Stimulated activated naive CD4-positive, alpha-beta T cell treated with Interleukin-2 at 50 U/mL for 16 hours (primary cell): Measurements from ENCODE around the gene SLC27A5.
"Not testable (repeated sequence)": the region's sequence is repeated elsewhere in the genome, so short reads cannot be mapped to it uniquely, and the experiment has no call there.

Experiments used
- DNase-seq: peaks from one replicate; lab custom pipeline; 2025; lab: John Stamatoyannopoulos, UW

SLC27A5 gene

DNA sequence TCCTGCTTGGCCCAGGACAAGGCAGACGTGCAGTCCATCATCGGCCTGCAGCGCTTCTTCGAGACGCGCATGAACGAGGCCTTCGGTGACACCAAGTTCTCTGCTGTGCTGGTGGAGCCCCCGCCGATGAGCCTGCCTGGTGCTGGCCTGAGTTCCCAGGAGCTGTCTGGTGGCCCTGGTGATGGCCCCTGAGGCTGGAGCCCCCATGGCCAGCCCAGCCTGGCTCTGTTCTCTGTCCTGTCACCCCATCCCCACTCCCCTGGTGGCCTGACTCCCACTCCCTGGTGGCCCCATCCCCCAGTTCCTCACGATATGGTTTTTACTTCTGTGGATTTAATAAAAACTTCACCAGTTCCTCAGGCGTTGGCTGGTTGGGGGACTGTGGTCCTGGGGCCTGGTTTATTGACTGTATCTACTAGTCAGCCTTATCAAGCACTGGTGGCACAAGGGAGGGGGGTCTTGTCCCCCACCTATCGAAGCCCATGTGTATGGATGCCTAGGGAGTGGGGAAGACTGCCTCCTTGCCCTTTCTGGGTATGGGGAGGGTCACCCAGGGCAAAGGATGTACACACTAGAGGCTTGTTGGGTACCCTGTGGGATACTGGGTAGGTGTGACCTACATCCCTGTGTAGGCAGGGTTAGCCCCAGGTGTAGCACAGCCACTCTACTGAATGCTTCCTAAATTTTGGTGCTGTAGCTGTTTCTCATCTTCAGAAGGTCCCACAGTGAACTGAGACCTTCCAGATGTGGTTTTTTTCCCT lies 38.8 kb upstream of the SLC27A5 start:
- no peak for DNase-seq

DNA sequence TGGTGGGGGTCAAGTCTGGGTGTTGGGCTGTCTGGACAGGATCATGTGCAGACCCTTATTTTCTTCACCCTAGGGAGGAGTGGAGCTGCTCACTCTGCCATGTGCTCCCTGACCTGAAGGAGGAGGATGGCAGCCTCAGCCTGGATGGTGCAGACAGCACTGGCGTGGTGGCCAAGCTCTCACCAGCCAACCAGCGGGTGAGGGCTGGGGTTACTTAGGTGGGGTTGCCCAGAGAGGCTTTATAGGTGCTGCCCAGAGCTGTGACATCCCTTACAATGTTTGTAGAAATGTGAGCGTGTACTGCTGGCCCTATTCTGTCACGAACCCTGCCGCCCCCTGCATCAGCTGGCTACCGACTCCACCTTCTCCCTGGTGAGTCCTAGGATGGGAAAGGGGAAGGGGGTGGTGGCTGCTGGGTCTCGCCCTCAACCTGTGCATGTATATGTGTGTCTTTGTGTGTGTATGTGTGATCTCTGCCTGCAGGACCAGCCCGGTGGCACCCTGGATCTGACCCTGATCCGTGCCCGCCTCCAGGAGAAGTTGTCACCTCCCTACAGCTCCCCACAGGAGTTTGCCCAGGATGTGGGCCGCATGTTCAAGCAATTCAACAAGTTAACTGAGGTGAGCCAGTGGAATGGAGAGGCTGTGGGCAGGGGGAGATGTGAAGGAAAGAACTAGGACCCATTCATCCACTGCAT lies 38.0 kb upstream of the SLC27A5 start:
- DNase-seq, result no peak

DNA sequence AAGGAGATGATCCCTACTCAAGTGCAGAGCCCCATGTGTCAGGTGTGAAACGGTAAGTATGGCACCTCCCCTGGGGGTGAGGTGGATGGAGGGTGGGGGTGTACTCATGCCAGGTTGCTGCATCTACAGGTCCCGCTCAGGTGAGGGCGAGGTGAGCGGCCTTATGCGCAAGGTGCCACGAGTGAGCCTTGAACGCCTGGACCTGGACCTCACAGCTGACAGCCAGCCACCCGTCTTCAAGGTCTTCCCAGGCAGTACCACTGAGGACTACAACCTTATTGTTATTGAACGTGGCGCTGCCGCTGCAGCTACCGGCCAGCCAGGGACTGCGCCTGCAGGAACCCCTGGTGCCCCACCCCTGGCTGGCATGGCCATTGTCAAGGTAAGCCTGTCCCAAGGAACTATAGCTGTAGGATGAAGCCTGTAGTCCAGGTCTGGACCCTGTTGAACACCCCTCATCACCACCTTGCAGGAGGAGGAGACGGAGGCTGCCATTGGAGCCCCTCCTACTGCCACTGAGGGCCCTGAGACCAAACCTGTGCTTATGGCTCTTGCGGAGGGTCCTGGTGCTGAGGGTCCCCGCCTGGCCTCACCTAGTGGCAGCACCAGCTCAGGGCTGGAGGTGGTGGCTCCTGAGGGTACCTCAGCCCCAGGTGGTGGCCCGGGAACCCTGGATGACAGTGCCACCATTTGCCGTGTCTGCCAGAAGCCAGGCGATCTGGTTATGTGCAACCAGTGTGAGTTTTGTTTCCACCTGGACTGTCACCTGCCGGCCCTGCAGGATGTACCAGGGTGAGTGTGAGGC lies 37.3 kb upstream of the SLC27A5 start:
- no peak for DNase-seq

DNA sequence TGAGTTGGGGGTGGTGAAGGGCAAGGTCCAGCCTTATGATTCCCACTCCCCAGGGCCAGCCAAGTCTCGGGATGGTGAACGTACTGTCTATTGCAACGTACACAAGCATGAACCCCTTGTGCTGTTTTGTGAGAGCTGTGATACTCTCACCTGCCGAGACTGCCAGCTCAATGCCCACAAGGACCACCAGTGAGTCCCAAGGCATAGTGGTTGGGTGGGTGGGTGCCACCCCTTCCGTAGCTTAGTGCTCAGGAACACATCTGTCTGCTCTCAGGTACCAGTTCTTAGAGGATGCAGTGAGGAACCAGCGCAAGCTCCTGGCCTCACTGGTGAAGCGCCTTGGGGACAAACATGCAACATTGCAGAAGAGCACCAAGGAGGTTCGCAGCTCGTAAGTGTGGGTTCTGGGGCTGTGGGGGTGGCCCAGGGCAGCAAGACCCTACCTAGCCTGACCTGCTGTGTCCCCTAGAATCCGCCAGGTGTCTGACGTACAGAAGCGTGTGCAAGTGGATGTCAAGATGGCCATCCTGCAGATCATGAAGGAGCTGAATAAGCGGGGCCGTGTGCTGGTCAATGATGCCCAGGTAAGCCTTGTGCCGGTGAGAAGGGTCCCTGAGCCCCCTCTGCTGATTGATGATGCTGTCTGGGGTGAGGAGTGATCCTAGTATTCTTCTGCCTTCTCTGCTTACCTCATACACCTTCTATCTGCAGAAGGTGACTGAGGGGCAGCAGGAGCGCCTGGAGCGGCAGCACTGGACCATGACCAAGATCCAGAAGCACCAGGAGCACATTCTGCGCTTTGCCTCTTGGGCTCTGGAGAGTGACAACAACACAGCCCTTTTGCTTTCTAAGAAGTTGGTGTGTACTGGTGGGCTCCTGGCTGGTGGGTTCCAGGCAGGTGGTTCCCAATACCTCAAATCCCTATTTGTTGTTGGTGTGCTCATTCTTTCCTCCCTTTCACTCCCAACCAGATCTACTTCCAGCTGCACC lies 35.8 kb upstream of the SLC27A5 start:
- DNase-seq, result no peak

DNA sequence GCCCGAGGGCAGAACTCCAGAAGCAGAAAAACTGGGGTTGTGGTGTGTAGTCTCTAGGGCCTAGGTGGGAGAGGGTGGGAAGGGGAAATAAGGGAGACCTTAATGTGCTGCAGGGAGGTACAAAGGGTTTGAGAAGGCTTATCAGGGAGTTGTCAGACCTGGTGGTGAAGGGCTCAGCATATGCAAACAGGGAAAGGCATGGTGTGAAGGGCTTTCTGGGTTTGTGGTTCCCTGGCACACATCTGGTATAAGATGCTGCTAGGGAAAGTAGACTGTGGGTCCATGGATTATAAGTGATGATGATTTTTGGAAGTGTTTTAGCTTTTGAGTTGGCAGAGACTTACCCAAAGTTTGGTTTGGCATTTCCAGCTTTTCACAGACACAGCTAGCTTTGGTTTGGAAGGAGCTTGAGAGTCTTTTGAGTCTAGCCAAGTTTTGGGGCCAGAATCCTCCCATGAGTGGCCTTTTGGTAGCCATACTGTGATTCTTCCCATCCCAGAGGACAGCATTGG lies 34.3 kb upstream of the SLC27A5 start:
- DNase-seq, result no peak

DNA sequence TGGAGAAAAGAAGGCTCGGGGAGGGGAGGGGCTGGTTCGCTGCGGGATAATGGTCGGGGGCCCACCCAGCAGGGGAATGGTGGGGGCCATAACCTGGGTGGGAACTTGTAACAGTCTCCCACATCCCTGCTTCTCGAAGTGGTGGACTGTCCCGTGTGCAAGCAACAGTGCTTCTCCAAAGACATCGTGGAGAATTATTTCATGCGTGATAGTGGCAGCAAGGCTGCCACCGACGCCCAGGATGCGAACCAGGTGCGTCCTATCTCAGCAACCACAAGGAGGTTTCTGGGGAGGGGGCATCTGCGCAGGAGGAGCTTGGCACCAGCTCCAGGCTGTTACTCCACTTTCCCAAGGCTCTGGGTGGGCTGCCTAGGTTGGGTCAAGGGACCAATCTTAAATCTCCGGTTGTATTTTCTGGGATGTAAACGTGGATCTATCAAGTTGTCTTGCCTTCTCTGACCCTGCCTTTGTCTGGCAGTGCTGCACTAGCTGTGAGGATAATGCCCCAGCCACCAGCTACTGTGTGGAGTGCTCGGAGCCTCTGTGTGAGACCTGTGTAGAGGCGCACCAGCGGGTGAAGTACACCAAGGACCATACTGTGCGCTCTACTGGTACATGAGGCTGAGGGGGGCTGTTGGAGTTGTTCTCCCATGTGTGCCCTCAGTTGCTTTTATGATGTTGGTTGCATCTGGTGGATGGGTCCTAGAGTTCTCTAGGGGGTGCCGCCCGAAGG lies 33.7 kb upstream of the SLC27A5 start:
- no peak for DNase-seq

DNA sequence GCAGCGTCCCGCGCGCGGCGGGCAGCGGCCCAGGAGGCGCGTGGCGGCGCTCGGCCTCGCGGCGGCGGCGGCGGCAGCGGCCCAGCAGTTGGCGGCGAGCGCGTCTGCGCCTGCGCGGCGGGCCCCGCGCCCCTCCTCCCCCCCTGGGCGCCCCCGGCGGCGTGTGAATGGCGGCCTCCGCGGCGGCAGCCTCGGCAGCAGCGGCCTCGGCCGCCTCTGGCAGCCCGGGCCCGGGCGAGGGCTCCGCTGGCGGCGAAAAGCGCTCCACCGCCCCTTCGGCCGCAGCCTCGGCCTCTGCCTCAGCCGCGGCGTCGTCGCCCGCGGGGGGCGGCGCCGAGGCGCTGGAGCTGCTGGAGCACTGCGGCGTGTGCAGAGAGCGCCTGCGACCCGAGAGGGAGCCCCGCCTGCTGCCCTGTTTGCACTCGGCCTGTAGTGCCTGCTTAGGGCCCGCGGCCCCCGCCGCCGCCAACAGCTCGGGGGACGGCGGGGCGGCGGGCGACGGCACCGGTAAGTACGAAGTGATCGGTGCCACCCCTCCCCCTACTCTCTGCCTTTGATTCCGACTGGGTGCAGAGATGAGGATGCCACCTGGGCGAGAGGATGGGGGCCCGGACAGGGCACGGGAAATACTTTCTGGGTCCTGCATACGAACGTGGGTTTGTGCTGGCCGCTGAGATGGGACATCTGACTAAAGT lies 32.9 kb upstream of the SLC27A5 start:
- DNase-seq, result no peak

DNA sequence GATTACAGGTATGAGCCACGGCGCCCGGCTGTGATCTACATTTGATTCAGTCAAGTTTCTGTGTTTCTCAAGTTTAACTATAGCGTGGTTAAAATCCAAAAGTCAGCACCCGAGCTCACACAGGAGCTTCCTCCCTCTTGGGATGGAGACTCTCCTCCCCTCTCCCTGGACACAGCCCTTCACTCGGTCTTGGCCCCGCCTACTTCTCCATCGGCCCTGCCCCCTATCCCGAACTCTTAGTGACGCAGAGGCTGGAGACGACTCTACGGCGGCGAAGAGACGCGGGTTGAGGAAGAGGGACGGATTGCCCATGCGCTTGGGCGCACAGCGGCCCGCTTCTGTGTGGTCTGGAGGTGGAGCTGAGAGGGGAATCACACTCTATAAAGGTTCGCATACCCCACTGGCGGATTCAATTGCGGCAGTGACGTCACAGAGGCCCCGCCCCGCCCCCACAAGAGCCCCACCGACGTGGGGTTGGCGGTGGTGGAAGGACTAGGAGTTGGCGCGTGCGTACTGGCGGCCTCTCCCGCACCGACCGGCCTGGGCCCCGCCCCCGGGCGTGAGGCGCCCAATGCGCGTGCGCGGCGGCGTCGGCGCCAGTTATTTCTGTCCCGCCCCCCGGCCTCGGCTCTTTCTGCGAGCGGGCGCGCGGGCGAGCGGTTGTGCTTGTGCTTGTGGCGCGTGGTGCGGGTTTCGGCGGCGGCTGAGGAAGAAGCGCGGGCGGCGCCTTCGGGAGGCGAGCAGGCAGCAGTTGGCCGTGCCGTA lies 32.2 kb upstream of the SLC27A5 start, which contains the start of gene TRIM28:
Gene TRIM28, plus strand, starts transcription at position 239 of the 765 bp plus-strand sequence. CDS start 694 bp downstream, outside the sequence.
- DNase-seq, result no peak

DNA sequence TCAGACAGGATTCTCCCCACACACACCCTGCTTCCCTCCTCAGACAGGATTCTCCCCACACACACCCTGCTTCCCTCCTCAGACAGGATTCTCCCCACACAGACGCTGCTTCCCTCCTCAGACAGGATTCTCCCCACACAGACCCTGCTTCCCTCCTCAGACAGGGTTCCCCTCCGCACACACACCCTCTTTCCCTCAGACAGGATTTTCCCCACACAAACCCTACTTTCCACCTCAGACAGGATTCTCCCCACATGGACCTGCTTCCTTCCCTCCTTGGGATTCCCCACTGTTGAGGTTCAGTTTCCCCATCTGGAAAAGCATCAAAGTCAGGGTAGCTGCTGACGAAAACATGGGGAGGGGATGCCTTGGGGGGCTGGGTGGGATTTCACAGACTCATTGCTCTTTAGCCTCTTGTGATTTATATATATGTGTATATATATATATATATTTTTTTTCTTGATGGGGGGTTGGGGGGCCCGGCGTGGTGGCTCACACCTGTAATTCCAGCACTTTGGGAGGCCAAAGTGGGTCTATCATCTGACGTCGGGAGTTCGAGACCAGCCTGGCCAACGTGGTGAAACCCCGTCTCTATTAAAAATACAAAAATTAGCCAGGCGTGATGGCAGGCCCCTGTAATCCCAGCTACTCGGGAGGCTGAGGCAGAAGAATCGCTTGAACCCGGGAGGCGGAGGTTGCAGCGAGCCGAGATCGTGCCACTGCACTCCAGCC lies 31.0 kb upstream of the SLC27A5 start:
- not testable (repeated sequence) for DNase-seq

DNA sequence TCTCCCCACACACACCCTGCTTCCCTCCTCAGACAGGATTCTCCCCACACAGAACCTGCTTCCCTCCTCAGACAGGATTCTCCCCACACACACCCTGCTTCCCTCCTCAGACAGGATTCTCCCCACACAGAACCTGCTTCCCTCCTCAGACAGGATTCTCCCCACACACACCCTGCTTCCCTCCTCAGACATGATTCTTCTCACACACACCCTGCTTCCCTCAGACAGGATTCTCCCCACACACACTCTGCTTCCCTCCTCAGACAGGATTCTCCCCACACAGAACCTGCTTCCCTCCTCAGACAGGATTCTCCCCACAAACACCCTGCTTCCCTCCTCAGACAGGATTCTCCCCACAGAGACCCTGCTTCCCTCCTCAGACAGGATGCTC lies 27.4 kb upstream of the SLC27A5 start:
- not testable (repeated sequence) for DNase-seq

DNA sequence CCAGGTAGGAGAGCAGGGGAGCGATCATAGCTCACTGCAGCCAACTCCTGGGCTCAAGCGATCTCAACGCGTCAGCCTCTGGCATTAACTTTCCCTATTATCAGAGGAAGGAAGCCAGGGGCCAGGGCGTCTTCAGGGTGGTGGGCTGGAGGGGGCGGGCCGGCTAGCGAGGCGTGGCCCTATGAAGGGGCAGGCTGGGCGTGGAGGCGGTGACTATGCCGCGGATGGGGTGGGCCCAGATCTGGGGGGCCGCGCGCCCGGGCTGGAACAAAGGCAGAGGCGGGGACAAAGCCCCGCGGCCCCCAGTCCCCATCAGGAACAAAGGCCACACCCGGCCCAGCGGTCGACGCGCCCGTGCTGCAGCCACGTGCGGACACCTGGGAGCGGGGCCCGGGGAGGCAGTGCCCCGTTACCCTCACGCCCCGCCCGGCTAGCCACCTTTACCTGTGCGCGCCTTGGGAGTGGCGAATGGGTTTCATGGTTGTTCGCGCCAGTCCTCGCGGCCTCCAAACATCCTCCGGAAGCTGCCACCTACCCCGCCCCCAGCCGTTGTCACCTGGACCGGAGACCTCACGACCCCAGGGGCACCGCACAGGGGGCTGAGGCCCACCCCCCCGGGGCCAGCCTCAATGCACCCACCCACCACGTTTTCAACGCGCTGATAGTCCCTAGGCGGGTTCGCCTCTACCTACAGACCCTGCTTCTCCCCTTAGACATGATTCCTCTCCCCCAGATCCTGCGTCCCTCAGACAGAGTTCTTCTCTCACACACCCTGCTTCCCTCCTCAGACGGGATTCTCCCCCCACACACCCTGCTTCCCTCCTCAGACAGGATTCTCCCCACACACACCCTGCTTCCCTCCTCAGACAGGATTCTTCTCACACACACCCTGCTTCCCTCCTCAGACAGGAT lies 26.7 kb upstream of the SLC27A5 start:
- no peak for DNase-seq

DNA sequence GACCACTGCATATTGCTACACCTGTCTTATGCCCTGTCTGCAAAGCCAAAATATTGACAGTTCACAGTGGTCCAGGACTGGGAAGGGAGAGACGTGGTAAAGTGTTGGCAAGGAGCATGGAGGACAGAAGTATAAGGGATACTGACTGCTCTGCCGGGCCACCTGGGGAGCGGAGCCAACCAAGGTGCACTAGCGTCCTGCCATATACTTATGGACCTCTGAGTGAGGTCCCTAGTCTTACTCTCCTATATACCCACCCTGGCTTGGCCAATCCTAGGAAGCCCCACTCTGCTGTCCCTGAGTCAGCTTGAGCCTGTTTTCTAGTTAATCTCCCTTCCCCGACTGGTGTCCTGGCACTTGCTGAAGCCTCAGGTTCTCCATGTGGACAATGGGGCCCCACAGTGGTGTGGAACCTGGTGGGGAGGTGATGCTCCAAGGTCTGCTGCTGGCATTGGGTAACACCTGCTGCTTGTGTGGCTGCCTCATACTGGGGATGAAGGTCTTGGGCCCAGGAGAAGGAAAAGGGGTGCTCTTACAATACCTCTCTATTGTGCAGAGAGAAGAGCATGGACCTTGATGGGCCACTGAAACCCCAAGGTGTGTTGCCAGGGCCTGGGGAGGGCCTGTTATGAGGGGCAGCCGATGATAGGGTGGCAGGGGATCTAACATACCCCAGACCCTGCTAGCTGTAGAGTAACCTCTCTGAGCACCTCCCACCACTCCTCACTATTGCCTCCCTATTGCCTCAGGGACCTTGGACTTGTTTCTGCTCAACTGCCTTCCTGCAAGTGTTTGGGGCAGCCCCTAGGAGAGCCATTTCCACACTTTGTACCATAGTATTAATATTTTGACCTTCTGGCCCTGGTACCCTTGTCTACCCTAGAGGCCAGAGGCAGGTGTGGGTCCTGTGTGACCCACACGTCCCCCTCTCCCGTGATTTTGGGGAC lies 25.3 kb upstream of the SLC27A5 start:
- no peak for DNase-seq

DNA sequence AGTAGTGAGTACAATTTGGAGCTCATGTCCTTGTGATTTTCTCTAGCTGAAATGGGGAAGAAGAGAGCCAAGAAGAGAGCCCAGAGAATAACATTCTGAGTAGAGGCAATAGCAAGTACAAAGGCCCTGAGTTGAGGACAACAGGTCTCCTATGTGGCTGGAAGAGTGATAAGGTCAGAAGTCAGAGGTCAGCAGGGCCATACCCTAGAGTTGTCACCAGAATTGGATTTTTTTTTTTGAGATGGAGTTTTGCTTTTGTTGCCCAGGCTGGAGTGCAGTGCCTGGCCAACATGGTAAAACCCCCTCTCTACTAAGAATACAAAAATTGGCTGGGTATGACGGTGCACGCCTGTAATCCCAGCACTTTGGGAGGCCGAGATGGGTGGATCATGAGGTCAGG lies 24.1 kb upstream of the SLC27A5 start:
- DNase-seq, result no peak

DNA sequence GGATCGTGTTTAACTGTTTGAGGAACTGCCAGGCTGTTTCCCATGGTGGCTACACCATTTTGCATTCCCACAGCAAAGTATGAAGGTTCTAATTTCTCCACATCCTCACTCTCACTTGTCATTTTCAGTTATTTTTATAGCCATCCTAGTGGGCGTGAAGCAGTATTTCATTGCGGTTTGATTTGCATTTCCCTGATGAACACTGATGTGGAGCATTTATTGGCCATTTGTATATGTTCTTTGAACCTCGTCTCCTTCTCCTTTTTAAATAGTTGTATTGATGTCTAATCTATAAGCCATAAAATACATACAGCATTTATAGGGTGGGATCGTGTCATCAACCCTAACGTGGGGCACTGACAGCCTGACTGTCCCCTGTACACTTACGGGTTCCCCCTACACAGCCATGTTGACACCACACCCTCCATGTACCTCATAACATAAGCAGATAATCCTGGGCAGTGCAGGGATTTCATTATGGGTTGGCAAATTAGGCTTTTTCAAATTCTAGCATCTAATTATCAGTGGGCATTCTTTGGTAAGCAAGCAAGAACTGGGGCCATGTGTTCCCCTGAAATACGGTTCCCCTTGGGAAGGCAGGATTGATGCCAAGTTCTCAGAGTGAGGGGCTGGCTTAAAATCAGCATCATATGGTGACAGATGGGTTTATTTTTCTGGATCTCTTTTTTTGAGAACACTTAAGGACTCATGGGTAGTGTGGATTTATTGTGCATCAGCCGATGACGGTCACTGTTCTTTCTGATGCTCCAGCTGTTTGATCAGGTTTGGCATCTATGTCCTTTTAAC lies 19.4 kb upstream of the SLC27A5 start:
- no peak for DNase-seq

DNA sequence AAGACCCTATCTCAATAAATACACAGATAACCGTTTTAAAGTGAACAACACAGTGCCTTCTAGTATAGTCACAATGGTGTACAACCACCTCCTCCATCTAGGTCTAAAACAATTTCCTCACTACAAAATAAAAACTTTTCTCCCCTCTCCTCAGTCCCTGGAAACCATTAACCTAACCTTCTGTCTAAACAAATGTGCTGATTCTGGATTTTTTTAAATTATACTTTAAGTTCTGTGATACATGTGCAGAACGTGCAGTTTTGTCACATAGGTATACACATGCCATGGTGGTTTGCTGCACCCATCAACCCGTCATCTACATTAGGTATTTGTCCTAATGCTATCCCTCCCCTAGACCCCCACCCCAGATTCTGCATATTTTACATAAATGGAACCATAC lies 17.6 kb upstream of the SLC27A5 start:
- DNase-seq, result no peak
